HG03571 (cell line): Measurements from ENCODE around the gene ALS2CL.
"Not testable (repeated sequence)": the region's sequence is repeated elsewhere in the genome, so short reads cannot be mapped to it uniquely, and the experiment has no call there.

ENCODE experiments used
- ATAC-seq: cut with Tn5 transposase; IDR thresholded peaks from one replicate; pipeline ENCODE4 v1.9.1; 2021; ENCODE audit not compliant: unreplicated experiment

The ALS2CL gene, protein sequence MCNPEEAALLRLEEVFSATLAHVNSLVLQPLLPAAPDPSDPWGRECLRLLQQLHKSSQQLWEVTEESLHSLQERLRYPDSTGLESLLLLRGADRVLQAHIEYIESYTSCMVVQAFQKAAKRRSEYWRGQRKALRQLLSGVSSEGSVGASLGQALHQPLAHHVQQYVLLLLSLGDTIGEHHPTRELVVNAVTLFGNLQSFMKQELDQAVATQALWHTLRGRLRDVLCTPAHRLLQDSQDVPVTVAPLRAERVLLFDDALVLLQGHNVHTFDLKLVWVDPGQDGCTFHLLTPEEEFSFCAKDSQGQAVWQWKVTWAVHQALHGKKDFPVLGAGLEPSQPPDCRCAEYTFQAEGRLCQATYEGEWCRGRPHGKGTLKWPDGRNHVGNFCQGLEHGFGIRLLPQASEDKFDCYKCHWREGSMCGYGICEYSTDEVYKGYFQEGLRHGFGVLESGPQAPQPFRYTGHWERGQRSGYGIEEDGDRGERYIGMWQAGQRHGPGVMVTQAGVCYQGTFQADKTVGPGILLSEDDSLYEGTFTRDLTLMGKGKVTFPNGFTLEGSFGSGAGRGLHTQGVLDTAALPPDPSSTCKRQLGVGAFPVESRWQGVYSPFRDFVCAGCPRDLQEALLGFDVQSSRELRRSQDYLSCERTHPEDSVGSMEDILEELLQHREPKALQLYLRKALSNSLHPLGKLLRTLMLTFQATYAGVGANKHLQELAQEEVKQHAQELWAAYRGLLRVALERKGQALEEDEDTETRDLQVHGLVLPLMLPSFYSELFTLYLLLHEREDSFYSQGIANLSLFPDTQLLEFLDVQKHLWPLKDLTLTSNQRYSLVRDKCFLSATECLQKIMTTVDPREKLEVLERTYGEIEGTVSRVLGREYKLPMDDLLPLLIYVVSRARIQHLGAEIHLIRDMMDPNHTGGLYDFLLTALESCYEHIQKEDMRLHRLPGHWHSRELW

DNA sequence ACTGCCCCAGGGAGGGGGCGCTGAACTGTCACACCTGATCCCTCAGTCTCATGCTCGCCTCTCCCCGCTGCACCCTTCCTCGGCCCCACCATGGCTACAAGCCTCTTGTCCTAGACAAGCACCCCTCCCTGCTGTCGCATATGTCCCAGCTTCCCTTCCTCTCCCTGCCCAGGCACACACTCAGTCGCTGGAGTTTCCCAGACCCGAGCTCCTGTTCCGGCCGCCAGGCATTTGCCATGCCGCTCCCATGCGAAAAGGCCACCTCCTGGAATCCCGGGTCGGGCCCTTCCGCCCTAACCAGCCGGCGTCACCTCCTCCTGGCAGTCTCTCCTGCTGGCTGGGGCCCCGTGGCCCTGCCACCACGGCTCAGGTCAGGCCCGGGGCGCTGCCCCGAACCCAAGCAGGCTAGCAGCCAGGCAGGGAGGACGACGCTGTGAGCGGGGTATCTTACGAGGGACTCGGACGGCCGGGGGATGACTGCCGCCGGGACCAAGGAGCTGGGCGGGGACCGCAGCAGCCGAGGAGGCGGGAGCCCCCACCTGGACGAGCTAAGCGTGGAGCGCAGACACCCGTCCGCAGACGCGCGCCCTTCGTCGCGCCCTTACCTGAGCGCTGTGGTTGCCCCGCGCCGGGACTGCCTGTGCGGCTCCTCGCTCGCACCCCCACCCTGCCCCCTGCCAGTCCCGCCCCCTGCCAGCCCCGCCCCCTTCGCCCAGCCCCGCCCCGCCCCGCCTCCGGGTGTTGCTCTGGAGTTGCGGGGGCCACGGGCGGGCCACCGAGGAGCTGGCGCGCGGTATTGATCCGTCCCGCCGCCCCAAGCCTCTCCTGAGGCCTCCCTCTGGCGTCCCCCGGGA lies at the start of gene ALS2CL:
TSS of gene ALS2CL (minus strand) at position 642 of the 854 bp plus-strand sequence. CDS start 4,239 bp downstream, outside the sequence.
- no peak for ATAC-seq

GRCh38 chr3:46742992-46743585 lies 49.6 kb upstream of the ALS2CL start:
- ATAC-seq = no peak

GRCh38 chr3:46739565-46739964 lies 46.1 kb upstream of the ALS2CL start:
- not testable (repeated sequence) for ATAC-seq

DNA sequence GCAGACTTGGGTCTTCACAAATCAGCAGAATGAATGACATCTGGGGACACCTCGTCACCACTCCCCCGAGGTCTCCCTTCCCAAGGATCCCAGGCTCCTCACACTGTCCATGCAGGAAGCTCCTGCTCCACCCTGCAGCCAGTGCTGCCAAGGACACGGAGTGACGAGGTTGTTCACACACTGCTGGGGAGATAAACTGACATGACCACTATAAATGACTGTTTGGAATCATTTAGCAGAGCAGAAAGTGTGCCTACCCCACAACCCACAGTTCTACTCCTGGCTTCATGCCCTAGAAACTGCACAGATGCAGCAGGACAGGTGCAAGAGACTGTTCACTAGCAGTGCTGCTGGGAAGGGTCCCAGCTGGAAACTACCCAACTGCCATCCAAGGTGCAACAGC lies 43.9 kb upstream of the ALS2CL start:
- no peak for ATAC-seq

DNA sequence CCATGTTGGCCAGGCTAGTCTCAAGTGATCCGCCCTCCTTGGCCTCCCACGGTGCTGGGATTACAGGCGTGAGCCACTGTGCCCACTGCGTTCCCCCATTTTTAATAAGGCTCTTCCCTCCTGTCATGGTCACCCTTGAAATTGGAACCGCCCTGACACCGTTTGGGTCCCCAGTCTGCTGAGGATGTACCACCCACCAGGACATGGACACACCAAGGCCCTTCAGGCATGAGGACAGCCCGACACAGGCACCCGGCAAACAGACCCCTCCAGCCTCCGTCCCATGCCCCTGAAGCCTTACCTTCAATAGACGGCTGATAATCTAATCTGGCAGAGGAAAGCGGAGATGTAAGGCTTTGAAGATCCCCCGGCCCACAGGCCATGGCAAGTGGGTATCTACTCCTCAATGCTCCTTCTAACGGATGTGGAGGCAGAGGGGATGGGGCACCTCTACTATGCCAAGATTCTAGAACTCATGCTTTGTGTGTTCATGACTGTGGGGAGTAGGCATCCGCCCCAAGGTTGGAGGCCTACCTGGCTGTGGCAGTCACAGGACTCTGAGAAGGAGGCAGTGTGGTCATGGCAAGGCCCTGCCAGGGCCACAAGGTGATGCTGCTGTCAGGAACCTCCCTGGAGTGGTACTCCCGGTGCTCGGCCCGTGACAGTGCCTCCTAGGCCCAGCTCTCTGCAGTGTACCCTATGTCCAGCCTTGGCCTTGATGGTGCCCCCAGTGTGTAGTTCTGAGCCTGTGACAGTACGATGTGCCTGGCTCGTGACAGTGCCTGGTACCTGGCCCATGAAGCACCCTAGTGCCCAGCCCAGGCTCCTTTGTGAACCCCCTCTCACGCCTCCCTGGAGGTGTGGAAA lies 42.8 kb upstream of the ALS2CL start:
- no peak for ATAC-seq

DNA sequence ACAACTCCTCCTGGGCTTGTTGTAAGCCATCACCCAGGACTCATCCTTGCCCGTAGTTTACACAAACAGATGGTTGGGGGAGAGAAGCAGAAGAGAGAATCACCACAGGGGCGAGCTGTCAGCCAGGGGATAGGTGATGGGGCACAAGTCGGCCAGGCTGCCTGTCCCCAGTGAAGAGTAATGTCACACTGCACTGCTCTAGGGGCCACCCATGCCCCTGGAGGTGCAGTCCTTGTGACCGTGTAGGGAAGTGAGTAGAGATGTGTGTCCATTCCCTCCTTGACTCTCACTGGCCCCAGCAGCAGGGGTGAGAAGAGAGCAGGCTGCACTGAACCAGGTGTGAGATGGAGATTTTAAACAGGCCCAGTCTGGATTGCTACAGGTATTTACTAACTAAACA lies 41.3 kb upstream of the ALS2CL start:
- no peak for ATAC-seq

- ATAC-seq = no peak
Measured at GRCh38 chr3:46733026-46733800, 39.7 kb upstream of the ALS2CL start.

- ATAC-seq = no peak
Measured at GRCh38 chr3:46731795-46732194, 38.3 kb upstream of the ALS2CL start.

GRCh38 chr3:46730819-46731218 lies 37.3 kb upstream of the ALS2CL start:
- ATAC-seq = no peak

DNA sequence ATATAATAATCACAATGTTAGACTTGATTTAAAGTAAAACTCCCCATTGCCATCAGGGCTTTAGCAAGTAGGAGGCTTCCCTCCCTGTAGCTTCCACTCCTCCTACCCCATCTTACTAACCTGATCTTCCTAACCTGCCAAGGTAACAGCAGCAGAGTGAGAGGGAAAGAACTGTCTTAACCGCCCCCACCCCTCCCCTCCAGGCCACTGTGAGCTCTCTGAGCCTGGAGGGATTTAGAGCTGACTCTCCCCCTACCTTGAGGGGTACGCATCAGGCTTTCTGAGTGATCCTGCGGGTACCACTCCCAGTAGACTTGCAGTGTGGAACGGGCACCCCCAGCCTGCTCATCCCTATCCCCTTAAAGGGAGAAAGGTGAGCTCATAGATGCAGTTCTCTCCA lies 35.6 kb upstream of the ALS2CL start:
- ATAC-seq = no peak

GRCh38 chr3:46725621-46726314 lies 32.3 kb upstream of the ALS2CL start:
- ATAC-seq = no peak

- no peak for ATAC-seq
Measured at GRCh38 chr3:46724424-46724823, 30.9 kb upstream of the ALS2CL start.

DNA sequence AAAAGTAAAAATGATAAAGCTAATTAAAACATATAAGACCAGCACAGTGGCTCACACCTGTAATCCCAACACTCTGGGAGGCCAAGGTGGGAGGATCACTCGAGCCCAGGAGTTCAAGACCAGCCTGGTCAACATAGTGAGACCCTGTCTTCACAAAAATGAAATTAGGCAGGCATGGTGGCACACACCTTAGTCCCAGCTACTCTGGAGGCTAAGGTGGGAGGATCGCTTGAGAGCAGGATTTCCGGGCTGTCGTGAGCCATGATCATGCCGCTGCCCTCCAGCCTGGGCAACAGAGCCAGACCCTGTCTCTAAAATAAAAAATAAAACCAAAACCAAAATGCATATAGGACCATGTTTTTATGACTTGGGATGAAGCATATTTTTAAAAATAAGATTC lies 29.0 kb upstream of the ALS2CL start:
- no peak for ATAC-seq

- no peak for ATAC-seq
Measured at GRCh38 chr3:46721009-46721408, 27.5 kb upstream of the ALS2CL start.

DNA sequence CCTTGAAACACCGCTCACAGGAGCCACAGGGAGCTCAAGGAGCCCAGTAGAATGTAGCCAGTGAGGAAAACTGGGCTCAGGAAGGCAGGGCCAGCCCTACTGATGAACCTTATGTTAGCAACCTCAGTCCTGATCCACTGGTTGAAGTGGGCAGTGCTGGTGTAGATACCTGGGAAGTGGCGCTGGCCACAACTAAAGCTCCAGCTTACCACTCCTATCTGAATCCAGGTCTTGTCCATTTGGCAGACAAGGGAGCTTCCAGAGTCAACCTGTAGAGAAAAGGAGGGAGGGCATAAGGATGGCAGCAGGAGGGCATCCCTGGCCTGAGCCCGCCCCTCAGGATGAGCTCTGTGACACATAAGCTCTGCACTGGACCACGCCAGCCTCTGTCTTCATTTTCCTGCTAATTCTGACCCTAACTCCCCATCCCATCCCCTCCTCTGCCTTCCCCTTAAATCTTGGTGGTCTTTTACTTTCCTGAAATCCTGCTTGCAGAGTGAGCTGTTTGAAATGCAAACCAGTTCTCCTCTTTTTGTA lies 26.3 kb upstream of the ALS2CL start:
- no peak for ATAC-seq

DNA sequence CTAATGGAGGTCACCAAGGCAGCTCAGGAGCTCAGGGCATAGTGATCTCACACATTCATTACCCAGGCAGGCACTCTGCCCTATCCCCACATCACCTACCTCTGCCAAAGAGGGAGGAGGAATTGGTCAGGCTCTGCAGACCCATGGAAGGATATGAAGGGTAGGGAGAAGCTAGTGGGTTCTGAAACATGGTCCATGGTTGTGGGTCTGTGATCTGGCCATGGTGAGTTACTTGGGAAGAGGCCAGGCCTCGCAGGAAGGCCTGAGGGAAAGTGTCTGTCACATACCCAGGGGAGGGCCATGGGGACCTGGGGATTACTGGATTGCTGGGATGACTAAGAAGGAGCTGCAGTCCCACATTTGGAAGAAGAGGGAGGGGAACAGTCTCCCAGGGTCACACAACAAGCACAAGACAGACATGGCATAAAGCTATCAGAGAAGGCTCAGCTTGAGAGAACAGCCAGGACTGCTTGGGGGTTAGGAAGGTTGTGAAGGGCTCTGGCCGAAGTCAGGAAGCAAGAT lies 25.6 kb upstream of the ALS2CL start:
- ATAC-seq = no peak

GRCh38 chr3:46717447-46718231 lies 24.2 kb upstream of the ALS2CL start, which contains the start of gene PRSS50:
Gene PRSS50, minus strand, starts transcription at chr3:46717869. Its CDS starts 45 bp downstream, at chr3:46717824.
- no peak for ATAC-seq
